Psoas muscle (tissue), 8 donors: ENCODE measurements around the gene HPSE2. TPM values are rescaled to one million over a fixed set of nuclear protein-coding genes. Genes with fewer than 3 reads are reported as not detected.

Experiments used
- ATAC-seq, 4 donors: fragments of 200-7000 bp; cut with Tn5 transposase; one replicate each; pipeline ENCODE4 v1.9.1; 2020; ENCODE audit warnings: moderate library complexity in 3 of 4, mild to moderate bottlenecking in 2 of 4
- DNase-seq, 2 donors: peaks; one replicate each; pipeline ENCODE4 v3.0.0-alpha.2; 2020
- H3K27ac ChIP-seq: fragments of 200-600 bp; one replicate; pipeline ENCODE4 v1.8.0; 2022
- H3K27me3 ChIP-seq, 3 donors: fragments of 200-600 bp in 1 of 3; one replicate each; pipeline versions ENCODE4 v1.6.1 to v1.8.0; 2013 to 2022; ENCODE audit warnings: low read length in 2 of 3, mild to moderate bottlenecking in 2 of 3, moderate library complexity in 1 of 3; ENCODE audit not compliant: insufficient read depth in 3 of 3
- H3K36me3 ChIP-seq, 2 donors: fragments of 200-600 bp in 1 of 2; one replicate each; pipeline versions ENCODE4 v1.6.1 to v1.8.0; 2013 to 2022; ENCODE audit warnings: low read depth in 1 of 2, mild to moderate bottlenecking in 1 of 2, moderate library complexity in 1 of 2; ENCODE audit not compliant: insufficient read depth in 1 of 2
- H3K4me1 ChIP-seq: fragments of 200-600 bp; one replicate; pipeline ENCODE4 v1.8.0; 2022
- H3K4me3 ChIP-seq: fragments of 200-600 bp; one replicate; pipeline ENCODE4 v1.8.0; 2022; ENCODE audit warnings: mild to moderate bottlenecking
- H3K9me3 ChIP-seq: fragments of 200-600 bp; one replicate; pipeline ENCODE4 v1.8.0; 2022
- WGBS, 3 donors: extraction: QIAGEN DNeasy Blood & Tissue Kit; methylation state at CpG; one replicate each; pipeline versions ENCODE4 v1.1.6 to v1.1.7; 2013; 5-methylcytosine and 5-hydroxymethylcytosine counted together
- intact Hi-C, 2 donors: fragments of 100-400 bp; cut with DNase I; formaldehyde crosslinking; loops; one replicate each; pipeline versions ENCODE4 v1.11.0 to v1.14.2; 2022
- polyA plus RNA-seq, 3 donors: library from polyadenylated mRNA; stranded (reverse); fragments of 200-250 nt; gene quantifications; one replicate each; pipeline ENCODE4 v1.2.3, GENCODE V29; 2013
- total RNA-seq, 4 donors: library from RNA; stranded (reverse); fragmentation: NEBNext Ultra II Directional in 2 of 4; extraction: Animal tissue kit (Norgen Biotek cat#: 25700) in 2 of 4; gene quantifications; one replicate each; pipeline versions ENCODE4 v1.2.1 to v1.2.4, GENCODE V29; 2021 to 2023
- TF ChIP-seq, protein P1 (sequence below): fragments of 200-600 bp; IDR thresholded peaks from one replicate; pipeline ENCODE4 v1.8.0; 2022; ENCODE audit warnings: antibody characterized with exemption
- donor health status: healthy with polysubstance abuse.
- donor health status: DM: no; HTN: no; CAD: no; lungs with moderate emphysema.
- donor health status: Bipolar disorder and iron deficiency.
- donor health status: healthy.
- donor health status: DM: yes; HTN: yes; CAD: no.
- donor health status: DM: no; HTN: no; CAD: no.
- donor health status: DM: no; HTN: no; CAD: no.
- donor health status: DM: yes; HTN: yes; CAD: no.

The HPSE2 gene
- total and polyA plus RNA-seq, 7 donors: 0.01 to 0.17 (median 0.03) TPM; not detected in 4

- H3K4me1 ChIP-seq: no peaks in the 10 kb centered on the region
- TF ChIP-seq, protein P1, sequence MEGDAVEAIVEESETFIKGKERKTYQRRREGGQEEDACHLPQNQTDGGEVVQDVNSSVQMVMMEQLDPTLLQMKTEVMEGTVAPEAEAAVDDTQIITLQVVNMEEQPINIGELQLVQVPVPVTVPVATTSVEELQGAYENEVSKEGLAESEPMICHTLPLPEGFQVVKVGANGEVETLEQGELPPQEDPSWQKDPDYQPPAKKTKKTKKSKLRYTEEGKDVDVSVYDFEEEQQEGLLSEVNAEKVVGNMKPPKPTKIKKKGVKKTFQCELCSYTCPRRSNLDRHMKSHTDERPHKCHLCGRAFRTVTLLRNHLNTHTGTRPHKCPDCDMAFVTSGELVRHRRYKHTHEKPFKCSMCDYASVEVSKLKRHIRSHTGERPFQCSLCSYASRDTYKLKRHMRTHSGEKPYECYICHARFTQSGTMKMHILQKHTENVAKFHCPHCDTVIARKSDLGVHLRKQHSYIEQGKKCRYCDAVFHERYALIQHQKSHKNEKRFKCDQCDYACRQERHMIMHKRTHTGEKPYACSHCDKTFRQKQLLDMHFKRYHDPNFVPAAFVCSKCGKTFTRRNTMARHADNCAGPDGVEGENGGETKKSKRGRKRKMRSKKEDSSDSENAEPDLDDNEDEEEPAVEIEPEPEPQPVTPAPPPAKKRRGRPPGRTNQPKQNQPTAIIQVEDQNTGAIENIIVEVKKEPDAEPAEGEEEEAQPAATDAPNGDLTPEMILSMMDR: no peak
- DNase-seq (no peak), ATAC-seq (no peak)
- H3K27me3 ChIP-seq: no peaks in the 10 kb centered on the region
- 67 to 76% (median 71%) methylated on average over 2 of the region's 2 CpGs for WGBS, 3 donors
- H3K9me3 ChIP-seq: no peaks in the 10 kb centered on the region
- no peak overlapping the region for H3K4me3 ChIP-seq
- intact Hi-C loops: no loop called here
- H3K27ac ChIP-seq: no peak overlapping the region
- no peaks in the 10 kb centered on the region for H3K36me3 ChIP-seq
Measured at GRCh38 chr10:98878418-98878817, 357.2 kb downstream of the HPSE2 start.

GRCh38 chr10:98861962-98862361 lies 373.7 kb downstream of the HPSE2 start:
- intact Hi-C loops: no loop called here
- 92 to 95% (median 94%) methylated on average over 2 of the region's 2 CpGs for WGBS, 3 donors
- Histone ChIP-seq H3K4me3 (no peak overlapping the region), H3K4me1 (no peaks in the 10 kb centered on the region), H3K27me3 (peaks cover 0 to 4% (median 0%) of the 10 kb centered on the region in 3 donors), H3K9me3 (no peaks in the 10 kb centered on the region), H3K36me3 (no peaks in the 10 kb centered on the region), H3K27ac (no peak overlapping the region)
- TF ChIP-seq, protein P1: no peak
- ATAC-seq (no peak), DNase-seq (no peak)

GRCh38 chr10:98858525-98858924 lies 377.1 kb downstream of the HPSE2 start:
- no peaks in the 10 kb centered on the region for H3K4me1 ChIP-seq
- ATAC-seq: no peak
- DNase-seq: no peak
- TF ChIP-seq, protein P1: no peak
- no peaks in the 10 kb centered on the region for H3K36me3 ChIP-seq
- peaks cover 0 to 4% (median 0%) of the 10 kb centered on the region in 3 donors for H3K27me3 ChIP-seq
- 49 to 75% (median 69%) methylated on average over 2 of the region's 2 CpGs for WGBS, 3 donors
- H3K27ac ChIP-seq: no peak overlapping the region
- H3K9me3 ChIP-seq: no peaks in the 10 kb centered on the region
- intact Hi-C loops: no loop called here
- no peak overlapping the region for H3K4me3 ChIP-seq

DNA sequence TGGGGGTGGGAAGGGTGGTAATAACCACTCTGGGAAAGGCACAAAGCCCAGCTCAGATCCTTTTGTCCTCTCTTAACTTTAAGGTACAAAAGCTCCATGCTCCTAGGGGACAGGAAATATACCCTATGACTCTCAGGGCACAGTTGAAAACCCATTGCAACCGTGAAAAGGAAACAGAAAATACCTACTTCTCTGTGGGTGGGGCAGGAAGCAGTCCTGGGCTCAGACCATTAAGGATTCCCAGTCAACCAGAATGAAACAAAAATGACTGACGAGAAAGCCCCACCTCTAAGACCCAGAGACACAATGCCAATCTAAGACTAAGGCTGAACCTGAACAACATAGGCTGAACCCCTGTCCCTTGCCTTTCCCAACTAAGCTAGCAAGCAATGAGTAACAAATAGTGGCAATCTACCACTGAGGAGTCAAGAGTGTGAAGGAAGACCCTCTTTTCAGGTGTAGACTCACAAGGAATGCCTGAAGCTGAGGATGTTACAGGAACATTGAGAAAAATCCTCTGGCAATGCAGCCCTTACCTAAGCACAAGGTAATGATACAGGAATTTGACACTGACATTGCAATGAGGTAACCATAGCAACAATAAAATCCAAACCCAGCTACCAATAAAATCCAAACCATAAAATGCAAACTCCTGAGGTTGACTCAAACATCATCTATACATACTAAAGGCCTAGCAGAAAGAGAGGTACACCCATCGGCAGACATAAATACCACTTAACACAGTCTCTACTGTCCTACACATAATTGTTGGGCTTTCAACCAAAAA lies 380.1 kb downstream of the HPSE2 start:
- Histone ChIP-seq H3K4me1 (no peaks in the 10 kb centered on the region), H3K9me3 (no peaks in the 10 kb centered on the region), H3K4me3 (no peak overlapping the region), H3K27me3 (no peaks in the 10 kb centered on the region), H3K27ac (no peak overlapping the region), H3K36me3 (no peaks in the 10 kb centered on the region)
- intact Hi-C loops: no loop called here
- TF ChIP-seq, protein P1: no peak
- 68 to 77% (median 69%) methylated on average over 3 of the region's 3 CpGs for WGBS, 3 donors
- no peak for DNase-seq
- ATAC-seq: no peak

DNA sequence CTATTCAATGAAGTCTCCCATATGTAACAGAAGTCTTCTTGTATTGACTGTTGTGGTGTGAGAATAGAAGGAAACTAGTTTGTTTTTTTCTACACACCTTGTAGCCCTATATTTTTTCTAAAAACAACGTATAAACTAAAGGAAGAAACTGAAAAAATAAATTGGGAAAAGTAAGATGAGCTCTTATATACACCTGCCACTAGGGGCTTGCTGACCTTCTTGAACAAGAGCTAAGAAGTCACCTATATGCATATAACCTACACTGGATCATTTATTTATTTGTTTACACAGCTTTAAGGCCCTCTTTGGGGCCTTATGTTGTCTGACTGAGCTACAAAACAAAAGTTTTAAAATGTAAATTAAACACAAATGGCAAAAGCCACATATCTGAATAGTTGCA lies 383.0 kb downstream of the HPSE2 start:
- 46 to 59% (median 58%) methylated on average over 1 of the region's 1 CpG for WGBS, 3 donors
- TF ChIP-seq, protein P1: no peak
- Histone ChIP-seq H3K27ac (no peak overlapping the region), H3K27me3 (no peaks in the 10 kb centered on the region), H3K9me3 (no peaks in the 10 kb centered on the region), H3K36me3 (no peaks in the 10 kb centered on the region), H3K4me3 (no peak overlapping the region), H3K4me1 (no peaks in the 10 kb centered on the region)
- intact Hi-C loops: no loop called here
- ATAC-seq (no peak), DNase-seq (no peak)
